ENCODE results near the gene RSPH3.
"Not testable (repeated sequence)": the region's sequence is repeated elsewhere in the genome, so short reads cannot be mapped to it uniquely, and the experiment has no call there.

The RSPH3 gene

DNA sequence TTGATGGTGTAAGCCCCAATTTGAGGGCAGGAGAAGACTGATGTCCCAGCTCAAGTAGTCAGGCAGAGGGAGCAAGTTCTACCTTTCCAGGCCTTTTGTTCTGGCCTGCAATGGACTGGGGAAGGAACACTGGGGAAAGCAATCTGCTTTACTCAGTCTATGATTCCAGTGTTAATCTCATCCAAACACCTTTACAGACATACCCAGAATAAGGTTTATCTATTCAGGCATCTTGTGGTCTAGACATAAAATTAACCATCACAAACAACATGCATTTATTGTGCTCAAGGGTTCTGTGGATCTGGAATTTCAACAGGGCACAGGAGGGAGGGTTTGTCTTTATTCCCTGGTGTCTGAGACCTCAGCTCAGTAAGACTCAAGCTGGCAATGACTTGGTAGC, 14.4 kb upstream of the RSPH3 start:
- H3K4me3 ChIP-seq (ENCODE audit: low read depth, low read length) = no peak overlapping the region
- TF ChIP-seq, protein P1, sequence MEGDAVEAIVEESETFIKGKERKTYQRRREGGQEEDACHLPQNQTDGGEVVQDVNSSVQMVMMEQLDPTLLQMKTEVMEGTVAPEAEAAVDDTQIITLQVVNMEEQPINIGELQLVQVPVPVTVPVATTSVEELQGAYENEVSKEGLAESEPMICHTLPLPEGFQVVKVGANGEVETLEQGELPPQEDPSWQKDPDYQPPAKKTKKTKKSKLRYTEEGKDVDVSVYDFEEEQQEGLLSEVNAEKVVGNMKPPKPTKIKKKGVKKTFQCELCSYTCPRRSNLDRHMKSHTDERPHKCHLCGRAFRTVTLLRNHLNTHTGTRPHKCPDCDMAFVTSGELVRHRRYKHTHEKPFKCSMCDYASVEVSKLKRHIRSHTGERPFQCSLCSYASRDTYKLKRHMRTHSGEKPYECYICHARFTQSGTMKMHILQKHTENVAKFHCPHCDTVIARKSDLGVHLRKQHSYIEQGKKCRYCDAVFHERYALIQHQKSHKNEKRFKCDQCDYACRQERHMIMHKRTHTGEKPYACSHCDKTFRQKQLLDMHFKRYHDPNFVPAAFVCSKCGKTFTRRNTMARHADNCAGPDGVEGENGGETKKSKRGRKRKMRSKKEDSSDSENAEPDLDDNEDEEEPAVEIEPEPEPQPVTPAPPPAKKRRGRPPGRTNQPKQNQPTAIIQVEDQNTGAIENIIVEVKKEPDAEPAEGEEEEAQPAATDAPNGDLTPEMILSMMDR (IDR thresholded peaks at IDR 0.05; ENCODE audit: insufficient read depth, low read length, missing control alignments) = no peak
- DNase-seq (ENCODE audit: low read depth, low spot score) = no peak
- ChIA-PET POLR2A (no interaction called here), CTCF (interaction anchor here (1.1 to 9.0 kb wide), 4 partner anchors 89 to 310 kb away, joined by 3 to 177 read pairs (median 6); no protein-coding TSS in a partner anchor)

DNA sequence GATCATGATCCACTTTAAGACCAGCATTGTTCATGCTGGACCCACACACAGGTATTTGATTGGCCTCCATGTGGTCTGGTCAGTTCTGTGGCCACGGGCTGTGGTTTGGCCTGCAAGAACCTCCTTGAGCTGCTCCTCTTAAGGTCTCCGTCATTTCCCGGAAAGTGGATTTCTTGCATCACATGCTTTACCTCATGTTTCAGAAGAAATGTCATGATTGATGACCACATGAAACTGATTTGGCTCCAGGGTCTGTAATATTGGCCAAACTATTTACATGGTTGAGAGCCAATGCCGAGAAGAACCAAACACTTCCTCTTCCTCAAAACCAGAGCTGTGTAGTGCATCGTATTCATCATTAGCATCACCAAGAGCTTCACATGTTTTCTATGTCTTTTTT, 13.2 kb upstream of the RSPH3 start:
- POLR2A ChIA-PET = no interaction called here
- no peak for DNase-seq (ENCODE audit: low read depth, low spot score)
- H3K4me3 ChIP-seq (ENCODE audit: low read depth, low read length) = no peak overlapping the region
- CTCF ChIA-PET = interaction anchor here (1.6 to 9.0 kb wide), 2 partner anchors 92 to 123 kb away, joined by 5 to 177 read pairs; no protein-coding TSS in a partner anchor
- TF ChIP-seq, protein P1 (IDR thresholded peaks at IDR 0.05; ENCODE audit: insufficient read depth, low read length, missing control alignments) = no peak

DNA sequence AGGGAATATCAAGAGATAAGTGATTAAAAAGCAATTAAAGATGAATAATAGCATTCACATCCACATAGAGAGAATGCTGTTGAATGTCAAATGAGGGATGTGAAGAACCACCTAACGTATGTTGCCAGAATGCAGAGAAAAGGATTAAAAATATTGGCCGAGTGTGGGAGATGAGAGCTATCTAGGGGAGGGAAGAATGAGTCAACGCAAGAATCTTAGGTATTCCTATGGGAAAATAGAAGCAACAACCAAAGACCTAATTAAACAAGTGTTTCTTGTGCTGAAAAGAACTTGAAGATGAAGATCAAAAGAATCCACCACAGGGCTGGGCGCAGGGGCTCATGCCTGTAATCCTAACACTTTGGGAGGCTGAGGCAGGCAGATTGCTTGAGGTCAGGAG, 12.2 kb upstream of the RSPH3 start:
- no peak for DNase-seq (ENCODE audit: low read depth, low spot score)
- ChIA-PET POLR2A (no interaction called here), CTCF (interaction anchor here (0.9 to 9.0 kb wide), 4 partner anchors 30 to 124 kb away, joined by 4 to 177 read pairs (median 4); no protein-coding TSS in a partner anchor)
- TF ChIP-seq, protein P1 (IDR thresholded peaks at IDR 0.05; ENCODE audit: insufficient read depth, low read length, missing control alignments) = no peak
- no peak overlapping the region for H3K4me3 ChIP-seq (ENCODE audit: low read depth, low read length)

DNA sequence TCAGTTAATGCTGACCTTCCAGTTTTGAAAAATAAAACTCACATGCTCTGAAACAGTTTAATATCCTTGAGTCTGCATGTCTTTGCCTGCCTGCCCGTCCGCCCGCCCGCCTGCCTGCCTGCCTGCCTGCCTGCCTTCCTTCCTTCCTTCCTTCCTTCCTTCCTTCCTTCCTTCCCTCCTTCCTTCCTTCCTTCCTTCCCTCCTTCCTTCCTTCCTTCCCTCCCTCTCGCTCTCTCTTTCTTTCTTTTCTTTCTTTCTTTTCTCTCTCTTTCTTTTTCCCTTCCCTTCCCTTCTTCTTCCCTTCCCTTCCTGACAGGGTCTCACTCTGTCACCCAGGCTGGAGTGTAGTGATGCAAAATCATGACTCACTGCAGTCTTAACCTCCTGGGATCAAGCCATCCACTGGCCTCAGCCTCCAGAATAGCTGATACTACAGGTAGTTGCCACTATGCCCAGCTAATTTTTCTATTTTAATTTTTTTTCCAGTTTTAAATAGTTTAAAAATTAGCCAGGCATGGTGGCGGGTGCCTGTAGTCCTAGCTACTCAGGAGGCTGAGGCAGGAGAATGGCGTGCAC, 10.1 kb upstream of the RSPH3 start:
- H3K4me3 ChIP-seq (ENCODE audit: low read depth, low read length); POLR2A ChIA-PET; DNase-seq (ENCODE audit: low read depth, low spot score): not testable (repeated sequence)
- CTCF ChIA-PET = interaction anchor here (0.9 to 9.8 kb wide), 10 partner anchors 9 to 645 kb away, joined by 3 to 177 read pairs (median 12); partner anchors contain the start of gene RSPH3

DNA sequence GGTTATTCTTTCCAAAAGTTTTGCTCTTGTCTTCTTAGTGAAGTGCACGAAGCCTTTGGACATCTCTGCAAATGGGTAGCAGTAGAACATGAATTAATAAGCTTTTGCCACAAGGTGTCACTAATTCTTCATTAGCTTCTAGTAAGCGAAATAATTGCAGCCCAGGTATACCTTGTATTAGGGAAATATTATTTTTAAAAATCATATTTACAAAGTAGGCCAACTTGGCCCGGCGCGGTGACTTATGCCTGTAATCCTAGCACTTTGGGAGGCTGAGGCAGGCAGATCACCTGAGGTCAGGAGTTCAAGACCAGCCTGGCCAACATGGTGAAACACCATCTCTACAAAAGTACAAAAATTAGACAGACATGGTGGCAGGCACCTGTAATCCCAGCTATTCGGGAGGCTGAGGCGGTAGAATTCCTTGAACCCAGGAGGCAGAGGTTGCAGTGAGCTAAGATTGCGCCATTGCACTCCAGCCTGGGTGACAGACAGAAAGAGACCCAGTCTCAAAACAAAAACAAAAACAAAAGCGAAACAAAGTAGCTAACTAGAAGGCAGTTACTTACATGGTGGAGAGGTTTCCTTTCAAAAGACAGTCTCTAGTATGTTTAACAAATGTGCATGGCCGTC, 8.8 kb upstream of the RSPH3 start:
- no peak overlapping the region for H3K4me3 ChIP-seq (ENCODE audit: low read depth, low read length)
- TF ChIP-seq, protein P1 (IDR thresholded peaks at IDR 0.05; ENCODE audit: insufficient read depth, low read length, missing control alignments) = peak; percentile 29
- POLR2A ChIA-PET = no interaction called here
- CTCF ChIA-PET = interaction anchor here (0.7 to 9.8 kb wide), 25 partner anchors 9 to 646 kb away, joined by 3 to 177 read pairs (median 6); partner anchors contain the start of gene RSPH3
- DNase-seq (ENCODE audit: low read depth, low spot score) = no peak

DNA sequence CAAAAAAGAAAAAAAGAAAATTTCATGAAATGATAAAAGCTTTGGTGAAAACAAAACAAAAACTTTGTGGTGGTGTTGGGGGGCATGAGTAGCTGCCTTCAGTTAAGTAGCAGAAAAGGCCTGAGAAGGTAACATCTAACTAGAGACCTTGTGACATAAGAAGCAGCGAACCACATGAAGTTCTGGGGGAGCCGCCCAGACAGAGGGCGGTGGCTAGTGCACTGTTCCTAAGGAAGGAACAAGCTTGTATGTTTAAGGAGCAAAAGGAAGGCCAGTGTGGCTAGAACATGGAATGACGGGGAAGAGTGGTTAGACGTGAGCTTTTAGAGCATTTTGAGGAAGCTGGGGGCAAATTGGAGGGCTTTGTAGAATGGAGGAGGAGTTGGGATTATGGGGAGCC, 7.5 kb upstream of the RSPH3 start:
- no peak for DNase-seq (ENCODE audit: low read depth, low spot score)
- CTCF ChIA-PET = interaction anchor here (1.0 to 9.8 kb wide), 8 partner anchors 11 to 647 kb away, joined by 3 to 177 read pairs (median 10); no protein-coding TSS in a partner anchor
- POLR2A ChIA-PET = no interaction called here
- TF ChIP-seq, protein P1 (IDR thresholded peaks at IDR 0.05; ENCODE audit: insufficient read depth, low read length, missing control alignments) = no peak
- H3K4me3 ChIP-seq (ENCODE audit: low read depth, low read length) = no peak overlapping the region

Measured in AG04449 (cell line).